K562 (cell line): Measurements from ENCODE around the gene PBX1. TPM values are rescaled to one million over a fixed set of nuclear protein-coding genes. Genes with fewer than 3 reads are reported as not detected.

Experiments used
- ATAC-seq: fragments of 200-7000 bp; cut with Tn5 transposase; 3 replicates; pipeline ENCODE4 v1.9.1; 2020; ENCODE audit warnings: moderate library complexity
- BruUV-seq: library from RNA; stranded (reverse); fragments of 400-500 nt; replicated peaks from 2 replicates; lab custom pipeline; 2021; lab: Mats Ljungman, UMichigan
- CTCF ChIA-PET: fragments of 300-600 bp; formaldehyde crosslinking; extraction: SDS; loops from one replicate; lab custom pipeline; 2021; ENCODE audit warnings: low intra/inter-chr PET ratio; lab: Yijun Ruan, JAX
- POLR2A ChIA-PET: fragments of 300-600, 350-650 bp; sonication (Branson Sonifier 250); formaldehyde crosslinking; extraction: SDS; loops from one replicate; lab custom pipeline; 2021; ENCODE audit warnings: antibody characterized with exemption, inconsistent platforms; lab: Yijun Ruan, JAX
- DNase-seq, 4 experiments: peaks; one replicate each; pipeline versions ENCODE4 v3.0.0 to v3.0.0-alpha.2; 2011 to 2018; ENCODE audit warnings: low spot score in 3 of 4, mixed read lengths in 3 of 4; ENCODE audit errors: extremely low read depth in 1 of 4
- FAIRE-seq: peaks from 2 replicates; lab custom pipeline; 2011; peaks lifted over from hg19 to GRCh38; lab: Jason Lieb, UNC
- H2AFZ ChIP-seq: 2 replicates; pipeline ENCODE4 v1.6.0; 2011; ENCODE audit warnings: low read depth, low read length, control low read depth, inconsistent platforms
- H3K27ac ChIP-seq: fragments of 200-600 bp; 3 replicates; pipeline ENCODE4 v1.8.0; 2011; ENCODE audit warnings: low read depth, mild to moderate bottlenecking, control low read depth, inconsistent platforms, low read length, moderate library complexity, mixed read lengths; ENCODE audit errors: extremely low read depth
- H3K27me3 ChIP-seq, 2 experiments: fragments of 300-600 bp in 1 of 2; 2 replicates in 1 of 2; 3 replicates in 1 of 2; pipeline versions ENCODE4 v1.6.0 to v1.8.0; 2011; ENCODE audit warnings: inconsistent platforms in 2 of 2, low read length in 2 of 2, mild to moderate bottlenecking in 1 of 2, mixed read lengths in 1 of 2, moderate library complexity in 1 of 2; ENCODE audit not compliant: control insufficient read depth in 2 of 2, insufficient read depth in 2 of 2
- H3K36me3 ChIP-seq: fragments of 300-600 bp; 3 replicates; pipeline ENCODE4 v1.8.0; 2011; ENCODE audit warnings: mild to moderate bottlenecking, low read length, inconsistent platforms; ENCODE audit not compliant: control insufficient read depth, insufficient read depth
- H3K4me1 ChIP-seq, 2 experiments: fragments of 200-600 bp in 1 of 2; replicated peaks in 1 of 2; 2 replicates in 1 of 2; 3 replicates in 1 of 2; pipeline versions ENCODE4 v1.5.1 to v1.8.0; 2011; ENCODE audit warnings: inconsistent platforms in 2 of 2, low read length in 2 of 2, mild to moderate bottlenecking in 1 of 2, mixed read lengths in 1 of 2, moderate library complexity in 1 of 2; ENCODE audit not compliant: control insufficient read depth in 2 of 2, insufficient read depth in 2 of 2
- H3K4me2 ChIP-seq: 2 replicates; pipeline ENCODE4 v1.6.1; 2011; ENCODE audit warnings: low read length, control low read depth, inconsistent platforms, mixed read lengths; ENCODE audit not compliant: insufficient read depth
- H3K4me3 ChIP-seq: fragments of 200-600 bp; sonication (generic), shearing (Covaris generic); 2 replicates; pipeline ENCODE4 v1.5.1; 2016; ENCODE audit warnings: control low read depth, inconsistent platforms
- H3K79me2 ChIP-seq: fragments of 200-600 bp; 3 replicates; pipeline ENCODE4 v1.8.0; 2011; ENCODE audit warnings: low read length, inconsistent platforms; ENCODE audit not compliant: control insufficient read depth, insufficient read depth
- H3K9ac ChIP-seq, 2 experiments: 2 replicates each; pipeline versions ENCODE4 v1.6.0 to v1.6.1; 2011; ENCODE audit warnings: low read depth in 2 of 2, low read length in 2 of 2, control low read depth in 1 of 2, inconsistent platforms in 1 of 2, mild to moderate bottlenecking in 1 of 2, mixed read lengths in 1 of 2; ENCODE audit not compliant: insufficient read depth in 1 of 2
- H3K9me1 ChIP-seq: one replicate; pipeline ENCODE4 v1.6.0; 2011; ENCODE audit warnings: inconsistent platforms, mild to moderate bottlenecking, low read length, moderate library complexity; ENCODE audit not compliant: control insufficient read depth, insufficient read depth
- H3K9me3 ChIP-seq: replicated peaks from 2 replicates; pipeline ENCODE4 v1.5.1; 2011; ENCODE audit warnings: low read depth, low read length, inconsistent platforms; ENCODE audit not compliant: control insufficient read depth, insufficient read depth
- H4K20me1 ChIP-seq: replicated peaks from 2 replicates; pipeline ENCODE4 v1.6.1; 2011; ENCODE audit warnings: low read length, inconsistent platforms, mixed read lengths; ENCODE audit not compliant: control insufficient read depth, insufficient read depth
- CBFA2T2 ChIP-seq: fragments of 450-650 bp; conservative IDR thresholded peaks from 2 replicates; pipeline ENCODE4 v1.6.1; 2017; ENCODE audit warnings: mild to moderate bottlenecking
- DIDO1 ChIP-seq: fragments of 450-650 bp; IDR thresholded peaks from 2 replicates; pipeline ENCODE4 v1.6.1; 2016; ENCODE audit warnings: low read depth, missing biosample characterization, missing genetic modification characterization
- HDGF ChIP-seq: fragments of 450-650 bp; IDR thresholded peaks from 2 replicates; pipeline ENCODE4 v1.6.1; 2016
- NR2F6 ChIP-seq: fragments of 450-650 bp; formaldehyde crosslinking; IDR thresholded peaks from 2 replicates; pipeline ENCODE4 v1.4.0; 2020; ENCODE audit warnings: mild to moderate bottlenecking
- NR4A1 ChIP-seq, 2 experiments: fragments of 250-450 bp in 1 of 2; fragments of 450-650 bp in 1 of 2; sonication (Bioruptor Pico) in 1 of 2; IDR thresholded peaks; 2 replicates each; pipeline versions ENCODE4 v1.4.0 to v1.6.1; 2016 to 2020; ENCODE audit warnings: mild to moderate bottlenecking in 2 of 2, missing compliant biosample characterization in 1 of 2, missing genetic modification characterization in 1 of 2, moderate library complexity in 1 of 2
- PHF20 ChIP-seq: fragments of 450-650 bp; IDR thresholded peaks from 2 replicates; pipeline ENCODE4 v1.6.1; 2018; ENCODE audit not compliant: partially characterized antibody
- POLR3G ChIP-seq: IDR thresholded peaks from 2 replicates; pipeline ENCODE4 v1.6.1; 2011; ENCODE audit not compliant: insufficient read length, insufficient replicate concordance; ENCODE audit errors: extremely low read depth
- ZNF280B ChIP-seq: fragments of 250-450 bp; sonication (Bioruptor Pico); IDR thresholded peaks from 2 replicates; pipeline ENCODE4 v1.5.1; 2021; ENCODE audit warnings: mild to moderate bottlenecking
- ZNF324 ChIP-seq: fragments of 250-450 bp; sonication (Bioruptor Pico); IDR thresholded peaks from 2 replicates; pipeline ENCODE4 v1.4.0; 2020; ENCODE audit warnings: mild to moderate bottlenecking
- ZNF354B ChIP-seq: fragments of 250-450 bp; sonication (Bioruptor Pico); IDR thresholded peaks from 2 replicates; pipeline ENCODE4 v1.4.0; 2020
- ZNF398 ChIP-seq: fragments of 250-450 bp; sonication (Bioruptor Pico); IDR thresholded peaks from 2 replicates; pipeline ENCODE4 v1.8.0; 2021; ENCODE audit warnings: moderate library complexity, mild to moderate bottlenecking, inconsistent platforms
- ZNF408 ChIP-seq: fragments of 250-450 bp; sonication (Bioruptor Pico); IDR thresholded peaks from 2 replicates; pipeline ENCODE4 v1.4.0; 2020; ENCODE audit warnings: low read depth, mild to moderate bottlenecking, moderate library complexity
- WGBS: fragments of 100-300 bp; shearing (Covaris generic); methylation state at CpG from one replicate; pipeline ENCODE4 v1.1.6; 2016; ENCODE audit warnings: low coverage, mixed read lengths; ENCODE audit not compliant: insufficient coverage; ENCODE audit errors: missing lambda C conversion rate; 5-methylcytosine and 5-hydroxymethylcytosine counted together
- in situ Hi-C: fragments of 300-500 bp; cut with MboI; formaldehyde crosslinking; loops from 4 replicates; pipeline ENCODE4 v1.15.0; 2018; ENCODE audit warnings: inconsistent platforms, mixed read lengths
- intact Hi-C: fragments of 100-400 bp; cut with micrococcal nuclease; formaldehyde crosslinking; loops from 2 replicates; pipeline ENCODE4 v1.14.2; 2022
- polyA plus RNA-seq, 8 experiments: library from polyadenylated mRNA; depleted of rRNA in 4 of 8; stranded (reverse) in 5 of 8; unstranded in 3 of 8; fragments of >200 nt; fragmentation: Nextera tagmentation in 2 of 8; fragmentation: Illumina TruSeq in 1 of 8; extraction: Ambion mirVana in 2 of 8; extraction: Trizol in 1 of 8; gene quantifications; 2 replicates each; pipeline versions ENCODE4 v1.2.1 to v1.2.3, GENCODE V29; 2011 to 2014; ENCODE audit warnings: inconsistent platforms in 1 of 8, missing spikeins in 1 of 8
- total RNA-seq, 7 experiments: library from RNA; depleted of rRNA in 6 of 7; stranded (reverse); fragments of >200 nt in 6 of 7; fragmentation: Illumina TruSeq in 2 of 7; extraction: Trizol in 2 of 7; gene quantifications; 2 replicates each; pipeline versions ENCODE4 v1.2.1 to v1.2.3, GENCODE V29; 2011 to 2021; ENCODE audit warnings: low replicate concordance in 1 of 7

PBX1 gene
- total and polyA plus RNA-seq, 9 of the 15 experiments (the other 6 are each of a cell fraction or from before 2014, with no cell fraction given): 0.03 to 0.62 (median 0.17) TPM

- no peak for FAIRE-seq
- ChIA-PET CTCF (no interaction called here), POLR2A (no interaction called here)
- in situ Hi-C loops (no loop called here), intact Hi-C loops (no loop called here)
- Histone ChIP-seq H3K9me1 (no peaks in the 10 kb centered on the region), H3K9me3 (no peaks in the 10 kb centered on the region; the same call in 1 of the 2 replicates), H2AFZ (peak overlapping the region; percentile 54; the same call in 1 of the 2 replicates), H4K20me1 (no peaks in the 10 kb centered on the region), H3K4me2 (no peak overlapping the region; the same call in 1 of the 2 replicates), H3K4me3 (no peak overlapping the region), H3K79me2 (no peaks in the 10 kb centered on the region), H3K27ac (no peak overlapping the region), H3K9ac (no peak overlapping the region), H3K27me3 (no peaks in the 10 kb centered on the region), H3K36me3 (no peaks in the 10 kb centered on the region), H3K4me1 (peaks cover 0 to 17% of the 10 kb centered on the region in 2 experiments; a peak in 2 of 5 replicates)
- WGBS: 6% methylated on average over 4 of the region's 4 CpGs
- TF ChIP-seq ZNF280B (CRISPR knock-in tag) (no peak), ZNF398 (CRISPR knock-in tag) (no peak), ZNF408 (CRISPR knock-in tag) (no peak), HDGF (no peak), CBFA2T2 (no peak), NR2F6 (CRISPR knock-in tag) (no peak), NR4A1 (CRISPR knock-in tag; IDR thresholded peaks at IDR 0.05) (no peak), NR4A1 (tag; IDR thresholded peaks at IDR 0.05) (no peak), POLR3G (no peak), PHF20 (no peak), ZNF354B (no peak), ZNF324 (CRISPR knock-in tag) (no peak), DIDO1 (tag) (no peak)
- peak; percentile 43 for ATAC-seq
- BruUV-seq: no TSS peak
- no peak for DNase-seq
Measured at GRCh38 chr1:164693564-164694359, 134.8 kb downstream of the PBX1 start.
